Measurements from ENCODE around the gene P4HA1. TPM values are rescaled to one million over a fixed set of nuclear protein-coding genes. Genes with fewer than 3 reads are reported as not detected.

P4HA1 gene
- total and polyA plus RNA-seq, 9 of the 15 experiments (the other 6 are each of a cell fraction or from before 2014, with no cell fraction given), result 20.2 to 177 (median 28.6) TPM

- TF ChIP-seq TAF9B (IDR thresholded peaks at IDR 0.05; ENCODE audit: partially characterized antibody) (peak; percentile 69), BRCA1 (IDR thresholded peaks at IDR 0.05) (no peak), BRCA1 (CRISPR knock-in tag; IDR thresholded peaks at IDR 0.05) (no peak), MCM3 (IDR thresholded peaks at IDR 0.05) (no peak), MEF2A (IDR thresholded peaks at IDR 0.05; ENCODE audit: control insufficient read depth, low read depth, low read length) (peak; percentile 31), MAFG (tag; conservative IDR thresholded peaks at IDR 0.05) (no peak), HEY1 (CRISPR knock-in tag; IDR thresholded peaks at IDR 0.05; ENCODE audit: borderline replicate concordance) (no peak), CCNT2 (IDR thresholded peaks at IDR 0.05; ENCODE audit: borderline replicate concordance, extremely low read depth, insufficient read length, low read depth, low read length) (no peak), NR2C2 (CRISPR knock-in tag; IDR thresholded peaks at IDR 0.05) (peak; percentile 79), NR2C2 (tag; IDR thresholded peaks at IDR 0.05) (peak; percentile 83), ZBTB8A (IDR thresholded peaks at IDR 0.05; ENCODE audit: partially characterized antibody) (peak; percentile 54), TCF15 (CRISPR knock-in tag; IDR thresholded peaks at IDR 0.05) (peak; percentile 82; the same call in 1 of the 2 replicates), SIX5 (IDR thresholded peaks at IDR 0.05; ENCODE audit: borderline replicate concordance in 1 of 2, insufficient read depth in 1 of 2, low read depth in 1 of 2, low read length in 2 of 2) (peak; percentile 100), ZNF41 (CRISPR knock-in tag; conservative IDR thresholded peaks at IDR 0.05) (no peak), BCLAF1 (IDR thresholded peaks at IDR 0.05; ENCODE audit: borderline replicate concordance in 1 of 2, control insufficient read depth in 1 of 2, low read depth in 2 of 2, low read length in 1 of 2) (peak in 1 of 2 experiments; percentile 96; a peak in 2 of 4 replicates), IRF2 (CRISPR knock-in tag; IDR thresholded peaks at IDR 0.05) (no peak), U2AF1 (optimal IDR thresholded peaks at IDR 0.05; ENCODE audit: low read depth, low read length) (no peak), TCF7L2 (IDR thresholded peaks at IDR 0.05; ENCODE audit: low read depth, low read length) (no peak), ZNF316 (IDR thresholded peaks at IDR 0.05) (0 out of 2 replicates have a peak, but pooled peaks have one; percentile 34), ZNF589 (CRISPR knock-in tag; IDR thresholded peaks at IDR 0.05; ENCODE audit: low read depth) (no peak), DPF2 (IDR thresholded peaks at IDR 0.05) (no peak), SMAD1 (IDR thresholded peaks at IDR 0.05; ENCODE audit: low read depth, low read length, partially characterized antibody) (no peak), KDM4B (IDR thresholded peaks at IDR 0.05; ENCODE audit: borderline replicate concordance in 2 of 2, low read depth in 1 of 2) (peak; percentile 25 to 71; a peak in 1 of 4 replicates), VEZF1 (CRISPR knock-in tag; IDR thresholded peaks at IDR 0.05) (peak; percentile 65), NR4A1 (CRISPR knock-in tag; IDR thresholded peaks at IDR 0.05) (no peak), NR4A1 (tag; IDR thresholded peaks at IDR 0.05) (peak; percentile 54; the same call in 1 of the 2 replicates)
These were observed 13.7 kb upstream of the P4HA1 start, which contains the start of gene NUDT13 (continued) for GRCh38 chr10:73110345-73110849.
